Inferior parietal cortex (tissue), 1 donor: ENCODE measurements around the gene TCTA.

ENCODE experiments used
- DNase-seq: peaks from one replicate; pipeline ENCODE4 v3.0.0-alpha.2; 2016; ENCODE audit errors: extremely low spot score

Gene TCTA

DNA sequence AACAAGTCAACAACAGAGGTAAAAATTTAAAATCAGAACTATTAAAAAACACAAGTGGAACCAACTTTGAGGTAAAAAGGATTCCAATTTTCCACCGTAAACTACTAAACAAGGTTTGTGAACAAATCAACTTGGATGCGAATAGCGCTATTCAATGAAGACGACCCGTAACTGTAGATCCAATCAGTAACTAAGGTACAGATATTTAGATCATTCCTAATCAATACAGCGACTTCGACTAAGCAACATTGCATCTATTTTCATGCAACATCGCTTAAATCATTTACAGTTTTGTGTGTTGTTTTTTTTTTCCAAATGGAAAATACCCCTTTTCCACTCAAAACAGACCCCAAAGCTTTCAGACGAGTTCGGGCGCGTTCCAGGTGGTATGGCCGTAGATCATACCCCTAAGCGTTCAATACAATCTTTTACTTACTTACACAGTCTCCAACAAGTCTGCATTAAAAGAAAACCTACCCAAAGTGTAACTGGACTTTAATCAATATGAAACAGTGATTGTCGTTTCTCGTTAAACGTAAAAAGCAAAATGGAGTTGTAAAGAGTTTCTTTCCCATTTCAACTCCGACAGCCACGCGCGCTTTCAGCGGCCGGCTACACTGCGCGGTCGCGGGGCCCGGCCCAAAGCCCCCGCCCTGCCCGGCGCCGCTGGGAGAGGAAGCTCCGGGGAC lies 1.2 kb upstream of the TCTA start:
- no peak for DNase-seq

DNA sequence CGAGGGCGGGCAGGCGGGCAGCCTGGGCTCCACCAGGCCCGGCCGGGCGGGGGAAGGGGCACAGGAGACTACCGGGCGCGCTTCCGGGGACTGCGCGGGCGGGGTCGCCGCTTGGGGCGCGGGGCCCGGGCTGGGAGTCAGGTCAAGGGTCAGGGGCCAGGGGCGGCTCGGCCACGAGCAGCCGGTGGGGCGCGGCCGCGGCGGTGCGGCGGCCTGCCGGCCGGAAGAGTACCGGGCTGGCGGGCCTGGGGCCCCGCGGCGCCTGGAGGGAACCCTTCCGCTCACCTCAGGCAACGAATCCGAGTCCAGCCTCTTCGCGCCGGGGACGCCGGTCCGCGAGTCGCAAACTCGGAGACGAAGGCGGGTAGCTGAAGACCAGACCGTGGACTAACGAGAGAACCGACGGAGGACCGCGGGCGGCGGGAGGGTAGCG lies 672 bp upstream of the TCTA start:
- DNase-seq = no peak

DNA sequence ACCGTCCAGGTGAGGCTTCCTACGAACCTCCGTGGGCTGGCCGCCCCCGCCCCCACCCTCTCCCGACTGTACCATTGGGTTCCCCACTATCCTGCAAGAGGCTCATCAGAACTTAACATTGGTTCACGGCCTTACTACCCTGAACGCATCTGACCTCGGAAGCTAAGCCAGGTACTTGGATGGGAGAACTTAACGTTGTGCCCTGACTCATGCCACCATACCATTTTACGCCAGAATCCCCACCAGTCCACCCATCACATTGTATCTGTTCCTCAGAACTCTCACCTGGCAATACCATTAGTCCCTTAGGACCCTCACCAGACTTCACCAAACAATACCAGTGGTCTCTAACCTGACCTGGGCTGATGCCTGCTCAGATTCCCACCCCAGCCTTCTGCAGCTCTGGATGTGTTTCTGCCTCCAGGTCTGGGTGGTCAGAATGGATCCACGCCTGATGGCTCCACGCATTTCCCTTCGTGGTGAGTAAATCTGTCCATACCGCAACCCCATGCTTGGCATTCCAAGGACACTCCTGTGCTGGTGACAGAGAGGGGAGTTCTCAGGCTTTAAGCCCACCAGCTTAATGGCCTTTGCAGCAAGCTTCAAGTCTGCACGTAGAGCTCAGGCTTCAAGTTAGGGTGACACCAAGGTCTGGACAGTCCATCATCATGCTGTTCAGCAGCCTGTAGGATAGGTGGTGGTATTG lies 562 bp downstream of the TCTA start:
- no peak for DNase-seq

DNA sequence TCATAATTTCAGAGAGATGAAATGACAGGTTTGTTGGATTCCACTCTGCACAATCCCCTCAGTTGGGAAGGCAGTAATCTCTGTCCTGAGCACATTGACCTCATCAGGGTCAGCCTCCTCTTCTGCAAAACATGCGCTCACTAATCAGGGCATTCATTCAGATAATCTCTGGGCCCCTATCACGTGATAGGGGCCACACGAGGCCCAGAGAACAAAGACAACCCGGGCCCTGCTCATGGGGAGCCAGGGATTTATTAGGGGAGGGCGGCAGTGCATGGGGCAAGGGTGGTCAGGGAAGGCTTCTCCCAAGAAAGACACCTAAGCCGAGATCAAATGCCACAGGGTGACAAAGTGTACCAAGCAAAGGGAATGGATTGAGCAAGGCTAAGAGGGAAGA lies 1.1 kb downstream of the TCTA start:
- no peak for DNase-seq

DNA sequence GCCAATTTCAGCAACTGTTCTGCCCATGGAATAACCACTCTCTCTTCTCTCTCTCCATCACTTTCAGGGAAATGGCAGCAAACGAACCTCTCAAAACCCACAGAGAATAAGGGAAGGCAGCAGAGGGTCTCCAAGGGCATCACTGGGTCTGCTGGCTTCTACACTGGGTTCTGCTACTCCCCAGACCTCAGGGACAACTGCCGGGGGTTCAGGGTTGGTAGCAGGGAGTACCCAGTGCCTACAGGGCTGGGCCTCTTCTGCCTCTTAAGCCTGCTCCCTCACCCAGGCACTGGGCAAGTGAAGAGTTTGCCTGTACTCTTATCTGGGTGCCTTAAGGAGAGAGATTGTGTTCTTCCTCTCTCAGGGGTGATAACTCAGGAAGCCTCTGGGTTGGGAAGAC lies 2.5 kb downstream of the TCTA start:
- no peak for DNase-seq

DNA sequence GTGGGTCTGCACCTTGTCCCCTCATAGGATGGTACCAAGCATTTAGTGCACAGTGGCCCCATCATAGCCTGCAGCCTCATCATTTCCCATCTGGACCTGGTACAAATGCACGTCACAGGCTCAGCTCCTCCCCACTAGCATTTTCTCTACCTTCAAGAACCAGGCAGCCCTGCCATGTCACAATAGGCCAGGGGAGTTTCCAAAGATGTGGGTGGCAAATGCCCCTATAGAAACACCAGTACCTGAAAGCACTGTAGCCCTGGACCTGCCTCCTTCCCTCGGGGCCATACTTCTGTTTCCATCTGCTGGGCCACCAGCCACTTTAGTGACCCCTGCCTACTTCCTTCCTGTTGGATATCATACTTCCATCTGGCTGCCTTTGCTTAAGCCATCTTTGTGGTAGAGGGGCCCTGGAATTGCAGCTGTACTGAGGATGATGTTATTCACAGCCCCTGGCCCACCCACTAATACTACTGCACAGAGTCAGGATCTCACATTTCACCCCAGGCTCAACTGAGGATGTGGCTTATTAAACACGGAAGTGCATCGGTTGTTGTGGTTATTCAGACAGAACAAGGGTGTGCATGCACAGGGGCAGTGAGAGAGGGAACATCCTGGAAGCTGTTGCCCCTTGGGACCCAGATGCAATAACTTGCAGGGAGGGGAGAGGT lies 3.8 kb downstream of the TCTA start:
- DNase-seq = no peak

DNA sequence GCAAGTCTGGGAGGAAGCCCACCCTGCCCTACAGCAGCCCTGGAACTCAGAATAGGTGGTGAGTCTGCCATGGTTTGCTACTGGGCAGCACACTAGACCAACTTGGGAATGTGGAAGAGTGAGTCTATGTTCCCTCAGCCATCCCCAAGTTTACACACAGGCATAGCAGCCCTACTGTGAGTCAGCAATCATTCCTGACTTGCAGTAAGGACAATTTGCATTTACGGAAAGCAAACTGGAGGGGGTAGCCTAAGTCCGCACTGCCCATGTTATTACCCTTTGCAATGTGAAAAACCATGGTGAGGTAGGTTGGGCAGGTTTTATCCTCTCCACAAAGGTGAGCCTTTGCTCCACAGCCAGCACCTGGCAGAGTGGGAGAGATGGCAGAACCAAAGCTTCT lies 4.6 kb downstream of the TCTA start:
- DNase-seq = no peak

DNA sequence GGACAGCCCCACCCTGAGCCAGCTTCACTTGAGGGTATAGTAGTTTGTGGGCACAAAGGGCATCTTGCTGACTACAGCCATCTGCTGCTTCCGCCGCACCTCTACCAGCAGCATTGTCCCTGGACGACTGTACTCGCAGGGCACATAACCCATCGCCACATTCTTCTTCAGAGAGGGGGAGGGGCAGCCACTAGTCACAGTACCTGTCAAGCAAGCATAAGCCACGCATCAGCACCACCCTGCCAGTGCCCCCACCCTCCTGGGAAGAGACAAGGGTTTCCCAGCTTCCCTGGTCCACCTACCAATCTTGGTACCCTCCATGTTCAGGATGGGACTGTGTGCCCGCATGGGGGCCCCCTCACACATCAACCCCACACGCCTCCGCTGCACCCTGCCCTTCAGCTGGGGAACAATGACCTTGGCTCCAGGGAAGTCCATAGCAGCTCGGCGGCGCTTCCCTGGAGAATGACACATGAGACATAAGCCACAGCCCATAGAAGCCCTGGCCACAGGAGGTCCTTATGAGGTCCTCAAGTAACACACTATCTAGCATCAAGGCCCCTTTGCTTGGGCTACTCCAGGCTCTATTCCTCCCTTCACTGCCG lies 5.4 kb downstream of the TCTA start:
- no peak for DNase-seq

DNA sequence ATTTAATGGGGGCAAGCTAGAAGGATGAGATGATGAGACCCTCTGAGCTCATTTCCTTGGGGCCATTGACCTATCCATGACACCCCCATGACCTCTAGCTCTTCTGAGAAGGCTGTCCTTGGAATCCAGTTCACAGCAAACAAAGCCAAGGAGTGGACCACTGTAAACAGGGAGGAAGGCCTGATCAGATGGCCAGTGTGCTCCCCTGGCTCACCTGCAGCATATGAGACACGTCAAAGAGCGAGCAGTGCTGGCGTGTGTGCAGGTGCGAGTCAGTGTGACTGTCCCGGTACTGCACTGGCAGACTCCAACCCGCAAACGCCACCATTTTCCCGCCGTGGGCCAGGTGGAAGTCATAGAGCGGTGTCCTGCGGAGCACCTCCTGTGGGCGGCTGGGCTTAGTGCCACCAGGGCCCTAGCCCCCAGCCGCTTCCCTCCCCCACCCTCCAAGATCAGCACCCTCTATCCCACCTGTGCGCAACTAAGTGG lies 9.7 kb downstream of the TCTA start:
- DNase-seq = no peak

DNA sequence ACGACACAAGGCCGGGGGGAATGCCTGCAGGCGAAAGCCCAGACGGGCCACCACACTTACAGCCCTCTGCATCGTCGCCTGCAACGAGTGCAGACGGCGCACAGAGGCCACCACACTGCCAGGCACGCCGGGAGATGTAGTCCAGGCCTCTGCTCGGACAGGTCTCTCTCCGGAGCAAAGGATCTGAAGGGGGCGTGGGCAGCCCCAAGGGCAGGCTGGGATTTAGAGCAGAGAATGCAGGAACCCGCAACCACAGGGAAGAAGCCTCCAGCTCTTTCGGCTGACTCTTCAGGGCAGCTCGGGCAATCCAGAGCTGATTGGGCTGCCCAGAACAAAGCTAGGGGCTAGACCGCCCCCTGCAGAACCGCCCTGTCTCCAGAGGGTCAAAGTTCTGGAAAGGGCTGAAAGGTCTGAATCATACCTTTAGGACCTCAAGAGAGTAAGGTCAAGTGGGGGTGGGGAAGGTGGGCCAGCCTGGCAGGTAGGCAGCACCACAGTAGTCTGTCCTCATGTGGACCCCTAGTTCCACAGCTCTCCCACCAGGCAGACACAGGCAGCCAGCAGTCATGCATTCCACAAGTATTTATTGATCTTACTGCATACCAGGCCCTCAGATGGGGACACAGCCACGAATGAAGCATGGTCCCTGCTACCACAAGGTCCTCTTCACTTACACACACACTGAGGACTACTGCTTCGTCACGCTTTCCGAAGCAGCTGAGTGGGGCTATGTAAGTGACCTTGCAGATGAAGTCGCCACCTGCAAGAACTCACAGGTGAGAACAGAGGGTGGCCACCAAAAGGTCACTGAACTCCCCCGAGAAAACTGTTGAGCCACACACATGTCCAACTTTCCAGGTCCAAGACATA lies 10.4 kb downstream of the TCTA start, which contains the start of gene AMT:
AMT (minus strand) TSS at position 95 of the 870 bp plus-strand sequence; CDS start at position 72, 23 bp downstream.
- no peak for DNase-seq

DNA sequence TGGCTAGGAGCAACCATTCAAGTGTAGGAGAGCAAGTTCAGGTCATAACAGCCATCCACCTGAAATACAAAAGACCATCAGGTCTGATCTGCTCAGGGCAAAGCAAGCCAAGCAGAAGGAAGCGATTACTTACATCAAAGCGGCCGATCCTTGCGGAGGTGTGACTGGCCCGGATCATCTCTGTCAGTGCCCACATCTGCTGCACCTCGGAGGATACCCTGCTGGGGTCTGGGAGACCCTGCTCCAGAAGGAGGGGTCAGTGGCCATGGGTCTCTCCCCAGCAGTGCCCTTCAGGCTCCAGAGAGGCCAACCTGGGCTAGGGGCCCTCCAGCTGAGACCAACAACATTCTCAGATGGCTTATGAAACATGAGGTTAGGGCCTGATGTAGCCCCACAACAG lies 12.6 kb downstream of the TCTA start:
- no peak for DNase-seq

DNA sequence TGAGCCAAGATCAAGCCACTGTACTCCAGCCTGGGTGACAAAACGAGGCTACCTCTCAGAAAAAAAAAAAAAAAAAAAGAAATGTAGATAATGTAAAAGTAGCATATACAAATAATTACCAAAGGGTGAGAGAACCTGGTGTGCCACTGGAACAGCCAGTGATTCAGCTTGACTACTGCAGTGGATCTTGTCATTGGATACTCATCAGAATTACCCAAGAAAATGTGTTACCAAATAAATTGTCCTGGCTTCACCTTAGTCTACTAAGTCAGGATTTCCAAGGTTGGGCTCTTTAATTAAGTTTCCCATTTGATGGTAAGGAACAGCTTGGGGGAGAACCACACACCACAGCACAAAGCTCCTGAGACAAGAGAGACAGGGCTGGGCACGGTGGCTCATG lies 15.4 kb downstream of the TCTA start:
- DNase-seq = no peak

DNA sequence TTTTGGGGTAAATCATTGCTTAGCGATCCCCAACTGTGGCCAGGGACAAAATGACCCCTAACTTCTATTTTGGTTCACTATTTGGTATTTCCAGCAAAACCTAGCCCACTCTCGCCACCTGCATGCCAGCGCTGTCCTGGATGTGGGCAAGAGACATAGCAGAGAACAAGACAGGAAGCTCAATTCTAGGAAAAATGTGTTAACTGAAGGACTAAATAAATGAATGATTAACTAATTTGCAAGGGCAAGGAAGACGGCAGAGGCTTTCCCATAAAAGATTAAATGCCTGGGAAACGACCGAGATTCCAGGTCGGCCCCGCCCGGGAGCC lies 16.5 kb downstream of the TCTA start:
- no peak for DNase-seq

DNA sequence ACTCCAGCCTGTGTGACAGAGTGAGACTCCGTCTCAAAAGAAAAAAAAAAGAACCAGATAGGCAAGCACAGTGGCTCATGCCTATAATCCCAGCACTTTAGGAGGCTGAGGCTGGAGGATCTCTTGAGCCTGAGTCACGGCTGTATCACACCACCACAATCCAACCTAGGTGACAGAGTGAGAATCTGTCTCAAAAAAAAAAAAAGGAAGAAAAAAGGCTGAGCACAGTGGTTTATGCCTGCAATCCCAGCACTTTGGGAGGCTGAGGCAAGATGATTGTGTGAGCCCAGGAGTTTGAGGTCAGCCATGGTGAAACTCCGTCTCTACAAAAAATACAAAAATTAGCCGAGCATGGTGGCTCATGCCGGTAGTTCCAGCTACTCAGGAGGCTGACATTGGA lies 22.5 kb downstream of the TCTA start:
- no peak for DNase-seq

DNA sequence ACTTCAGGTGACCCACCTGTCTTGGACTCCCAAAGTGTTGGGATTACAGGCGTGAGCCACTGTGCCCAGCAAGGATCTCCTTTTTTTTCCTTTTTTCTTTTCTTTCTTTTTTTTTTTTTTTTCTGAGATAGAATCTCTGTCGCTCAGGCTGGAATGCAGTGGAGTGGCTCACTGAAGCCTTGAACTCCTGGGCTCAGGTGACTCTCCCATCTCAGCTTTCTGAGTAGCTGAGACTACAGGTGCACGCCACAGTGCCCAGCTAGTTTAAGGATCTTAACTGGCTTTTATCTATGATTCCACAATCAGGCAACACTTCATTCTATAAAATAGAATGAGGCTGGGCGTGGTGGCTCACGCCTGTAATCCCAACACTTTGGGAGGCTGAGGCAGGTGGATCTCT lies 33.2 kb downstream of the TCTA start:
- DNase-seq = no peak

DNA sequence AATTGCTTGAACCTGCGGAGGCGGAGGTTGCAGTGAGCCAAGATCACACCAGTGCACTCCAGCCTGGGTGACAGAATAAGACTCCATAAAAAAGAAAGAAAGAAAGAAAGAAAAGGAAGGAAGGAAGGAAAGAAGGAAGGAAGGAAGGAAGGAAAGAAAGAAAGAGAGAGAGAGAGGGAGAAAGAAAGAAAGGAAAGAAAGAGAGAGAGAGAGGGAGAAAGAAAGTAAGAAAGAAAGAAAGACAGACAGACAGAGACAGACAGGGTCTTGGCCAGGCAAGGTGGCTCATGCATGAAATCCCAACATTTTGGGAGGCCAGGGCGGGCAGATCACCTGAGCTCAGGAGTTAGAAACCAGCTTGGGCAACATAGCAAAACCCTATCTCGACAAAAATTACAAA lies 41.4 kb downstream of the TCTA start:
- DNase-seq = no peak

DNA sequence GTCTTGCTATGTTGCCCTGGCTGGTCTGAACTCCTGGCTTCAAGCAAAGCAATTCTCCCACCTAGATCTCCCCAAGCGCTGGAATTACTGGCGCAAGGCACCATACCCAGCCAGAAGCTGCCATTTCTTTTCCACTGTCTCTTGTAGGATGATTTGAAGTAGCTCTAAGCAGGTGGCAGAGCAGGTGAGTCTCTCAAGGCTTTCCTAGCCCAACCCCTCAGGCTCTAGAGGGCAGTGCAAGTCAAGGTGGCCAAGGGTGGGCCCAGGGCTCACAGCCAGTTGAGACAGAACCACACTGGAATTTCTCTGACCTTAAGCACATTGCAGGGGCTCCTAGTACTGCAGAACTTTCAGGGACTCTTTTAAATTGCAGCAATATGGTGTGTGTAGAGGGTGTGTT lies 42.2 kb downstream of the TCTA start:
- no peak for DNase-seq

DNA sequence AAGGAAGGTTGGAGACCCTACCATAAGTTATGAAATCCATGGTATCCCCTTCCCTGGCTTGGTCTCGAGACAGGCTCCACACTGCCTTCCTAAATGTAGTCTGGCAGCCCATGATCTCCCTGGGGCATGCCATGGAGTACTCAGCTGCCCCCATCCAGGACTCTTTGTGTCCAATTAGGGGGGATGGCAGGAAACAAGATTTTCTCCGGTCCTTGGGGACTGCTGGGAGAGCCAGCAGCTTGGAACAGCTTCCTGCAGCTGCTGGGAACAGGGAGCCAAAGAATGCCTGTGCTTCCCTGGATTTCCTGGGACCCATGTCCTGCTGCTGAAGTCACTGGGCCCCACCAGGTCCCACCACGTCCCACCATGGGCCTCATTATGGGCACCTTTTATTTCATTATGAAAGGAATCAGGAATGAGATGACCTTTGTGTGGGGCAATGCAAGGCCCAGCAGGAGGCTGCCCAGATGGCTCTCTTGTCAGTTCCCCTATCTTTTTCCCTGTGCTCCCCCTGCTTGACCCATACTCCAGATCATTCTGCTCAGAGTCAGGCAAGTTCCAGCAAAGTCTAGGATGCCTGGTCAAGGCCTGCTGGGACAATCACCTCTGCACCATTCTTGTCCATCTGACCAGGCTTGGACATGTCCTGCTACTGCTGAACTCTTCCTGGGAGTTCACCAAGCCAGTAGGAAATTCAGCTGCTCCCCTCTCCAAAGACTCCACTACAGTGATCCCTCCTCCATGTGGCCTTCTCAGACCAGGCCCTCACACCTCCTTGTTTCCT lies 42.9 kb downstream of the TCTA start:
- DNase-seq = no peak

DNA sequence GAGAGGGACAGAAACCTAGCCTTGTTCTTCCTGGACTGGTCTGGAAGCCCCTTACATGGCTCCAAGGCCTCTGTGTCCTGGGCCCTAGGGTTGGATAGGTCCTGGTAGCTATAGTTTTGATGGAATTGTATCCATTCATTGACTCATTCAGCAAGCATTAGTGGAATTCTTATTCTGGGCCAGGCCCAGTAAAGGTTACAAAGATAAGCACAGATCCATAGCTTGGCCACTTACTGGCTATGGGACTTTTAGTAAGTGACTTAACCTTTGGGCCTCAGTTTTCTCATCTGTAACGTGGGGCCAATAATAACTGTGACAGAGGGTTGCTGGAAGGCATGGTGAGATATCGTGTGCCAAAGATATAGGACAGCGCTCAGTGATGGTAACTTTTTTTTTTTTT lies 44.2 kb downstream of the TCTA start:
- DNase-seq = no peak

DNA sequence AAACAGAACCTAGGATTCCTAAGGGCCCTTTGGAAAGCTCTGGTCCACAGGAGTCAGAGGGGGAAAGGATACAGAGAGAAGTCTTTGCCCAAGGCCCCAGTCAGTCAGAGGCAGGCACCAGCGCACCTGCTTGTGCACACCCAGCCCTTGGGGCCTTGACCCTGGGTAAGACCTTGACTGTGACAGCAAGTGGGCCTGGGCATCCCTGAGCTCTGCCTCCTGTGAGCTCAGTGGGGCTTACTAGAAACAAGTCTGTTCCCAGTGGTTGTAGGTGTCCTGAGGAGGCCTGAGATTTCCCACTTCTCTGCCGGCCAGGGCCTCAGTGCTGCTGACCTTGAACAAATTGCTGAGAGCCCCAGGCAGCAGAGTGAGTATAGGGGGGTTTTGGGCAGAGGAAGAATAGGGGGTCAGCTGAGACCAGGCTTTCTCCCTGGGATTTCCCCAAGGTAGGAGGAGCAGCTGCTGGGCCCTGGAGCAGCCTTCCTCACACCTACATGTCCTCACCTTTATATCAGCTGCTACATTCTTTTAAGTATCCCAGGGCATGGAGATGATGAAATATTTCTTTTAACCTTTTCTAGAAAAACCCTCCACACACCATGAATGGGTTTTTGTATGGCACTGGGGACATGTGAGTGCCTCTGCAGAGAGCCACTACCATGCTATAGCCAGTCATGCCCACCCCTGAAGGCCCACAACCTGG lies 48.1 kb downstream of the TCTA start:
- DNase-seq = no peak
